Dermis blood vessel endothelial cell (primary cell): ENCODE measurements around the gene PSRC1. TPM values are rescaled to one million over a fixed set of nuclear protein-coding genes. Genes with fewer than 3 reads are reported as not detected.

ENCODE experiments used
- DNase-seq: peaks from one replicate; pipeline ENCODE4 v3.0.0; 2010
- total RNA-seq: library from RNA; depleted of rRNA; stranded (reverse); fragments of >200 nt; gene quantifications from 2 replicates; pipeline ENCODE4 v1.2.3, GENCODE V29; 2014

Gene PSRC1
- total RNA-seq, 1 donor from 2014 or later: 1.0 TPM

GRCh38 chr1:109256971-109257681 is 25.8 kb downstream of the PSRC1 start:
- no peak for DNase-seq

DNA sequence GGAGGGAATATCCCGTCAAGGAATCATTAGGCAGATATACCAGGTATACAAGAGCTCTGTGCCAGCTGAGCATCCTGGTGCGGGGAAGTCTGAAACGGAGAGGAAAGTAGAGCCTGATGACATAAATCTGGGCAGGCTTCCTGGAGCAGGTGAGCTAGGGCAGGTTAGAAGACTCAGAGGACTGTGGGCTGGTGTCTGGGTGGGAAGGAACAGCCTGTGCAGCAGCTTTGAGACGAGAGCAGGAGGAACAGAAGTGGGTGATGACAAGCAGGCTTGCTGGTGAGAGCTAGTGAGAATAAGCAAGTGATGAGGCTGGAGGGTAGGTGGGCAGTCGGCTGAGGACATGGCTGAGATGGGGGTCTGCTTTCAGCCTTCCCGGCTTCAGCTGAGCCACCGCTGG is 26.9 kb downstream of the PSRC1 start:
- DNase-seq: no peak

- no peak for DNase-seq
Measured at GRCh38 chr1:109255678-109256077, 27.3 kb downstream of the PSRC1 start.

- DNase-seq: peak; percentile 13
Measured at GRCh38 chr1:109255097-109255651, 27.8 kb downstream of the PSRC1 start.

GRCh38 chr1:109254621-109255096 is 28.3 kb downstream of the PSRC1 start:
- DNase-seq: no peak

DNA sequence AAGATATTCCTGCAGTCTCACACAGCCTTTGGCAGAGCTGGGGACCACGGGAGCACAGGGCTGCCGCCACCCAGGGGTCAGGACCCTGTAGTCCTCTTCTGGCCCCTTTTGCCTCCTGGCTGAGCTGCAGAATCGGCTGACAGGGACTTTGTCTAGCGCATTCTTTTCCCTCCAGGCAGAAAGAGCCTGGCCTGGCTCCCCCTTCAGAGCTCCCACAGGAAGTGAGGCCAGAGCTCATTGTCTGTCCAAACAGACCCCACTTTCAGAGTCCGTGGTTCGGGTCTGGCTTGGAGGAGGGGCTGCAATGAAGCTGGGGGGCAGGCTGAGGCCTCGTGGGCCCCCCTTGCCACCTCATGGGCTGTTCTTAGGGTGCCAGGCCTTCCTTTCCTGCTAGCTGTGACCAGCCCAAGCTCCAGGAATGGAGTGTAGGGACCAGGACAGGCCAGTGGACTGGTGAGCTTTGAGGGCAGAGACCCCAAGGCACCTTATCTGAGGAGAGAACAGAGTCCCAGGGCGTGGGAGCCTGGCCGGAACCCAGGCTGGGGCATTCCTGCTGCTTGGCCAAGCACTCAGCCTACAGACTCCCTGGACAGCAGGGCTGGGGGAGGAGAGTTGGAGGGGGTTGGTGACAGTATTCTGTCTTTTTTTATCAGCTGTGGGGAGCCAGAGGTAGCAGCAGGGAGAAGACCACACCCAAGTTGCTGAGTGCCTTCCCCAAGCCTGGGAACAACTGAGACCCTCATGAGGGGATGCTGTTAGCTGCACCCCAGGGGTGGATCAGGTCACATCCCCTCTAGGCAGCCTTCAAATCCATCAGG is 28.9 kb downstream of the PSRC1 start:
- DNase-seq: no peak

GRCh38 chr1:109252893-109253802 is 29.8 kb downstream of the PSRC1 start:
- peak; percentile 12 for DNase-seq

DNA sequence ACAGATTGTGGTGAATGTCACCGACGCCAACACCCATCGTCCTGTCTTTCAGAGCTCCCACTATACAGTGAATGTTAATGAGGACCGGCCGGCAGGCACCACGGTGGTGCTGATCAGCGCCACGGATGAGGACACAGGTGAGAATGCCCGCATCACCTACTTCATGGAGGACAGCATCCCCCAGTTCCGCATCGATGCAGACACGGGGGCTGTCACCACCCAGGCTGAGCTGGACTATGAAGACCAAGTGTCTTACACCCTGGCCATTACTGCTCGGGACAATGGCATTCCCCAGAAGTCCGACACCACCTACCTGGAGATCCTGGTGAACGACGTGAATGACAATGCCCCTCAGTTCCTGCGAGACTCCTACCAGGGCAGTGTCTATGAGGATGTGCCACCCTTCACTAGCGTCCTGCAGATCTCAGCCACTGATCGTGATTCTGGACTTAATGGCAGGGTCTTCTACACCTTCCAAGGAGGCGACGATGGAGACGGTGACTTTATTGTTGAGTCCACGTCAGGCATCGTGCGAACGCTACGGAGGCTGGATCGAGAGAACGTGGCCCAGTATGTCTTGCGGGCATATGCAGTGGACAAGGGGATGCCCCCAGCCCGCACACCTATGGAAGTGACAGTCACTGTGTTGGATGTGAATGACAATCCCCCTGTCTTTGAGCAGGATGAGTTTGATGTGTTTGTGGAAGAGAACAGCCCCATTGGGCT is 30.6 kb downstream of the PSRC1 start:
- no peak for DNase-seq

GRCh38 chr1:109251277-109252166 is 31.4 kb downstream of the PSRC1 start:
- no peak for DNase-seq

DNA sequence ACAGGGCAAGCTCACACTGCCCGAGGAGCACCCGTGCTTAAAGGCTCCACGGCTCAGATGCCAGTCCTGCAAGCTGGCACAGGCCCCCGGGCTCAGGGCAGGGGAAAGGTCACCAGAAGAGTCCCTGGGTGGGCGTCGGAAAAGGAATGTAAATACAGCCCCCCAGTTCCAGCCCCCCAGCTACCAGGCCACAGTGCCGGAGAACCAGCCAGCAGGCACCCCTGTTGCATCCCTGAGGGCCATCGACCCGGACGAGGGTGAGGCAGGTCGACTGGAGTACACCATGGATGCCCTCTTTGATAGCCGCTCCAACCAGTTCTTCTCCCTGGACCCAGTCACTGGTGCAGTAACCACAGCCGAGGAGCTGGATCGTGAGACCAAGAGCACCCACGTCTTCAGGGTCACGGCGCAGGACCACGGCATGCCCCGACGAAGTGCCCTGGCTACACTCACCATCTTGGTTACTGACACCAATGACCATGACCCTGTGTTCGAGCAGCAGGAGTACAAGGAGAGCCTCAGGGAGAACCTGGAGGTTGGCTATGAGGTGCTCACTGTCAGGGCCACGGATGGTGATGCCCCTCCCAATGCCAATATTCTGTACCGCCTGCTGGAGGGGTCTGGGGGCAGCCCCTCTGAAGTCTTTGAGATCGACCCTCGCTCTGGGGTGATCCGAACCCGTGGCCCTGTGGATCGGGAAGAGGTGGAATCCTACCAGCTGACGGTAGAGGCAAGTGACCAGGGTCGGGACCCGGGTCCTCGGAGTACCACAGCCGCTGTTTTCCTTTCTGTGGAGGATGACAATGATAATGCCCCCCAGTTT is 32.3 kb downstream of the PSRC1 start:
- DNase-seq: no peak

DNA sequence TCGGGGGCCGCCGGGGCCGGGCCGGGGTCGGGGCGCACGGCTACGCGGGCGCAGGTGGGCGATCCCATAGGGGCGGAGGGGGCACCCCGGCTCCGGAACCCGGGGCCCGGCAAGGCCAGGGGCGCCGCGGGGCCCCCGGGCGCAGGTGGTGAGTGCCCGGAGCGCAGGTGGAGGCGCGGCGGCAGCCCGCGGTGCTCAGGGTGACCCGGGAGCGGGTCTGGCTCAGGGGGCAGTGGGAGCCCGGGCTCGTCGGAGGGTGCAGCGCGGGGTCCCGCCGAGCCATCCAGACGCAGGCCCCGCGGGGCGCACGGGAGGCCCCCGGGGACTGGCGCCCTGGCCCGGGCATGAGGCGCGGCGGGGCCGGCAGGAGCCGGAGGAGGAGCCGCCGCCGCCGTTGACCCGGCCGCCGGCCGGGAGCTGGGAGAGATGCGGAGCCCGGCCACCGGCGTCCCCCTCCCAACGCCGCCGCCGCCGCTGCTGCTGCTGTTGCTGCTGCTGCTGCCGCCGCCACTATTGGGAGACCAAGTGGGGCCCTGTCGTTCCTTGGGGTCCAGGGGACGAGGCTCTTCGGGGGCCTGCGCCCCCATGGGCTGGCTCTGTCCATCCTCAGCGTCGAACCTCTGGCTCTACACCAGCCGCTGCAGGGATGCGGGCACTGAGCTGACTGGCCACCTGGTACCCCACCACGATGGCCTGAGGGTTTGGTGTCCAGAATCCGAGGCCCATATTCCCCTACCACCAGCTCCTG is 33.1 kb downstream of the PSRC1 start:
- no peak for DNase-seq

DNA sequence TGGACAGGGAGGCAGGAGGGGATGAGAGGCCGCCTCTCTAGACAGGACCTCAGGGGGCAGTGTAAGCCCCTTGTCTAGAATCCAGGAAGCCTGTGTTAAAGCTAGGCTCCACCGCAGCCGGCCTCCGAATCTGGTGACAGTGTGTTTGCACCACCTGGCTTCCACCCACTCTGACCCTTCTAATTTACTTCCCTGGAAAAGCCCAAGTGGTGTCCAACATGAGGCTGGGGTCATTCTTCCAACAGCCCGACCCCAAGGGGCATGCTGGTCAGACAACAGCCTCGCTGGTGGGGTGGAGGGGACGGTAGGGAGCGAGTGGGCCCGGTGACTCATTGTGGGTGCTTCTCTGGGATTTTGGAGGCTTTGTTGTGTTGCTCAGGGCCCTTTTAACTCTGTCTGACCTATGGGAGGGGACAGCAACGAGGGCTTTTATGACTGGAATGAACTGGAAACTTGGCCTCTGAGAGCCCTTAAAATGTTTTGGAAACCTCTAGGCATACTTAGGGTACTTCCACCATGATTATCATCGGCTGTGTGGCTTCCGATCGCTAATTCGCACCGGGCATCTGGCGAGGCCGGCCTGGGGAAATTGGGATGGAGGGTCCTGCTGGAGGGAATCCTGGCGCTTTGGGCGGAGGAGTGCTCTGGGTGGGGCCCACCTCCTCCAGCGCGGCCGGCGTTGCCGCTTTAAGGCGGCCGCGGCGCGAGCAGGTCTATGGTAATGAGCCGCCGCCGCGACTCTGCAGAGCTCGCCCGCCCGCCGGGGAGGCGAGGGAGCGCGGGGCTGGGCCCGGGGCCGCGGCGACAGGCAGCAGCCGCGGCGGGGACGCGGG is 33.9 kb downstream of the PSRC1 start, which contains the start of gene CELSR2:
TSS of gene CELSR2 (plus strand) at position 743 of the 833 bp plus-strand sequence. CDS start 541 bp downstream, outside the sequence.
- DNase-seq: peak; percentile 62

GRCh38 chr1:109248444-109248796 is 34.5 kb downstream of the PSRC1 start:
- DNase-seq: no peak

- DNase-seq: no peak
Measured at GRCh38 chr1:109247401-109248365, 35.3 kb downstream of the PSRC1 start.

DNA sequence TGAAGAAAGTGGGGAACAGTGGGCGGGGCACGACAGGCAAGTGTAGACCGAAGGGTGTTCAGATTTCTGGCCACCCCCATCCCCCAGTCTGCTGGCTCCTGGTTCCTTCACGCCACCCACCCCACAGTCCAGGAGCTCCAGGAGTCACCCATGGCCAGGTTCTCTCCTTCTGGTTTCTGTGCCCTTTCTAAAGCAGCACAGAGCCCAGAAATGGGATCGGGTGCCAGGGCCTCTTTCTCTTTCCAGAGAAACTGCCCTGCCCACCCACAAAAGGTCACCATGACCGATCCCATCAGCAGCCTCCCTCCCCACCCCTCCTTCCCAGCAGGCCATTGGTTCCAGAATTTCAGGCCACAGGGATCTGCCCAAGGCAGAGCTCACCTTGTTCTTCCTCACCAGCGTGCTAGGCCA is 36.8 kb downstream of the PSRC1 start:
- DNase-seq: no peak

GRCh38 chr1:109243860-109244552 is 38.9 kb downstream of the PSRC1 start:
- no peak for DNase-seq
